NOMO-1 treated with DMSO at 0.1 percent for 48 hours (cell line): Measurements from ENCODE around the gene GPR146.

Source experiments
- DNase-seq: peaks from one replicate; lab custom pipeline; 2025; ENCODE audit not compliant: unreplicated experiment; lab: John Stamatoyannopoulos, UW

Gene GPR146

GRCh38 chr7:1103789-1104515 is 59.6 kb downstream of the GPR146 start:
- DNase-seq: no peak

- DNase-seq: no peak
These were observed 60.3 kb downstream of the GPR146 start for GRCh38 chr7:1104516-1105179.

- no peak for DNase-seq
These were observed 60.8 kb downstream of the GPR146 start for GRCh38 chr7:1105189-1105588.

- DNase-seq: no peak
These were observed 61.9 kb downstream of the GPR146 start for GRCh38 chr7:1106063-1106792.

- no peak for DNase-seq
These were observed 62.6 kb downstream of the GPR146 start for GRCh38 chr7:1106793-1107421.

- DNase-seq: no peak
These were observed 64.0 kb downstream of the GPR146 start for GRCh38 chr7:1108264-1108920.
